ENCODE measurements around the gene PNRC2.

Gene PNRC2, protein sequence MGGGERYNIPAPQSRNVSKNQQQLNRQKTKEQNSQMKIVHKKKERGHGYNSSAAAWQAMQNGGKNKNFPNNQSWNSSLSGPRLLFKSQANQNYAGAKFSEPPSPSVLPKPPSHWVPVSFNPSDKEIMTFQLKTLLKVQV

DNA sequence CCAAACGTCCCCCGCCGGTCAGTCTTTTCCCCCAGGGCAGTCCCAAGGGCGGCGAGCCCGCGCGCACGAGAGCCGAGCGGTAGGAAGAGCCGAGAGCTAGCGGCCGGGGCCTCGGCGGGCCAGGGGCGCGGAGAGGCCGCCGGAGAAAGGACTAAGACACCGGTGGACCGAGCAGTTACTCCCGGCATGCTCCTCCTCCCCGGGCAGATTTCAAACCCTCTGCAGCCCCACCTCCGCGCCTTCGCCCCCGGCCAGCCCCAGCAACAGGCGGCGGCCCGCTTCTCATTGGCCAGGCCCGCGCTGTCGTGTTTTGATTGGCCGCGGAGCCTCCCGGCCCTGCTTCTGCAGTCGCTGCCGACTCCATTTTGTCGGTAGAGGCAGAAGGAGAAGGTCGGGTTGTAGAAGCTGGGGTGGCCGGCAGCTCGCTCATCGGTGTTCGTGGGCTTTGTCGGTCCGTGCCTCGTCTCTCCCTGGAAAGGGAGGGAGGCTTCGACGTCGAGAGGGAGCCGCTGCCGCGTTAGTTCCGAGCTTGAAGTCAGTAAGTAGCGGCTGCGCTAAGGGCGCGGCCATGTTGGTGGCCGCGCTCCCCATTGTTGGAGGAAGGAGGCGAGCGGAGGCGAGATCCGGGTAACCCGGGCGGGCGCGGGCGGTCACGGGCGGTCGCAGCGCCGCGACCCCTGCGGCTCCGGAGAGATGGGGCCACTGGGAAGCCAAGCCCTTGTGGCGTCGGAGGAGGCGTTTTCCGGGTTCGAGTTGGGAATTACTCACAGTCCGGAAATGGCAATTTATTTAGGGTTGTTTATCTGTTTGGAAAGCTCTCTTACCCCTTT is at the start of gene PNRC2:
TSS of gene PNRC2 (plus strand) at position 368 of the 830 bp plus-strand sequence. CDS start 1,630 bp downstream, outside the sequence.
- no peaks in the 10 kb centered on the region for H3K9me3 Mint-ChIP-seq
- ATAC-seq (peak; percentile 92), DNase-seq (ENCODE audit: low spot score in 2 of 2) (peak; percentile 90 to 97)
- H3K4me1 Mint-ChIP-seq = peaks cover 40% of the 10 kb centered on the region
- H3K36me3 Mint-ChIP-seq = peaks cover 67% of the 10 kb centered on the region
- H3K4me3 Mint-ChIP-seq = peak within 1 kb of the TSS; percentile 100
- H3K27ac Mint-ChIP-seq = peak within 1 kb of the TSS; percentile 100

DNA sequence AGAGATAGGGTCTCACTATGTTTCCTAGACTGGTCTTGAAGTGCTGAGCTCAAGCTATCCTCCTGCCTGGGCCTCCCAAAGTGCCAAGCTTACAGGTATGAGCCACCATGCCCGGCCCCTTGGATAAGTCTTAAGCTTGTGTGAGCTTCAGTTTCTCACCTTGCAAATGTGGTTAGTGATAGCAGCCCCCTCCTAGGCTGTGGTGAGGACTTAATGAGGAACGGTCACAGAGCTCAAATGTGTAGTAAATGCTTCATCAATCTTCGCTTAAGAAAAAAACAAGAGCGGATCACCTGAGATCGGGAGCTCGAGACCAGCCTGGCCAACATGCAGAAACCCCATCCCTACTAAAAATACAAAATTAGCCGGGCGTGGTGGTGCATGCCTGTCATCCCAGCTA is 49.5 kb upstream of the PNRC2 start:
- peaks cover 3% of the 10 kb centered on the region for H3K36me3 Mint-ChIP-seq
- peaks cover 68% of the 10 kb centered on the region for H3K4me1 Mint-ChIP-seq
- no peak for ATAC-seq
- no peak for DNase-seq (ENCODE audit: low spot score in 2 of 2)
- H3K27ac Mint-ChIP-seq = peak overlapping the region; percentile 23
- no peaks in the 10 kb centered on the region for H3K9me3 Mint-ChIP-seq
- peak overlapping the region; percentile 54 for H3K4me3 Mint-ChIP-seq

DNA sequence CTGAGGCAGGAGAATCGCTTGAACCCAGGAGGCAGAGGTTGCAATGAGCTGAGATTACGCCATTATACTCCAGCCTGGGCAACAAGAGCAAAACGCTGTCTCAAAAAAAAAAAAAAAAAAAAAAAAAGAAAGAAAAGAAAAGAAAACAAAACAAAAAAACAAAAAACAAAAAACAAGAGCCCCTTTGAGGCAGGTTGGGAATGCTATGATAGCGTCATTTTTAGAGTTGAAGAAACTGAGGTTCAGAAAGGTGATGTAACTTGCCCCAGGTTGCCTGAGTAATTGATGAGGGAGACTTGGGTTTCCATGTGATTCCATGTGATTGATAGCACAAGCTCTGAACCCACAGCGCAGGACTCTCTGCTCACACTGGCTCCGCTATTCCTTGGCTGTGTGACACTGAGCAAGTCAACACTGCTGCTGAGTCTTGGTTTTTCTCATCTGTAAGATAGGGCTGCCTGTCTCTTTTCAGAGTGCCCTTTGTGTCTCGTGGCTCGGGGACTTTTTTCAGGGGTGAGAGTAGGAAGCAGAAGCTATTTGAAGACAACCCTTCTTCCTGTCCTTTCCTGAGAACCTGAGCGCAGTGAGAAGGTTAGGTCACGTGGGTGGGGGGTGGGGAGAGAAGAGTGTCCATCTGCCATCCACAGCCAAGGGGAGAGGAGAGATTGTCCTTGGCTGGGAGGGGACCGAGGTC is 48.9 kb upstream of the PNRC2 start:
- Mint-ChIP-seq H3K4me1 (peaks cover 63% of the 10 kb centered on the region), H3K27ac (peak overlapping the region; percentile 63), H3K9me3 (no peaks in the 10 kb centered on the region), H3K4me3 (peak overlapping the region; percentile 54), H3K36me3 (no peaks in the 10 kb centered on the region)
- peak; percentile 42 for ATAC-seq
- DNase-seq (ENCODE audit: low spot score in 2 of 2) = no peak

DNA sequence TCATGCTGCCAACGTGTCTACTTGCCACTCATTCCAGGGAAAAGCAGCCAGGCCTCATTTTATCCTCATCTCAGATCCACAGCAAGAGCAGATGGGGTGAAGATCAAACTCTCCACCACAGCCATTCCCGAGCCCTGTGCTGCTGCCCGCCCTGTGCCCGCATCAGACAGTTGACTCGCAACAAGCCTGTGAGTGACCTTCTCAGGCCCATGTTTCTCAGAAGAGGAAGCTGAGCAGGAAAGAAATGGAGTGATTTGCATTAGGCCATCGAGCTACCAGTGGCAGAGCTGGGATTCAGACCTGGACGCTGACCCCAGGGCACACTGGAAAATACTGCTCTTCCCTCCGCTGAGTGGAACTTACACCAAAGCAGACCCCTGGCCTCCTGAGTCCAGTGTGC is 47.7 kb upstream of the PNRC2 start:
- Mint-ChIP-seq H3K36me3 (no peaks in the 10 kb centered on the region), H3K27ac (peak overlapping the region; percentile 63), H3K4me1 (peaks cover 62% of the 10 kb centered on the region), H3K9me3 (no peaks in the 10 kb centered on the region), H3K4me3 (peak overlapping the region; percentile 54)
- no peak for DNase-seq (ENCODE audit: low spot score in 2 of 2)
- no peak for ATAC-seq

DNA sequence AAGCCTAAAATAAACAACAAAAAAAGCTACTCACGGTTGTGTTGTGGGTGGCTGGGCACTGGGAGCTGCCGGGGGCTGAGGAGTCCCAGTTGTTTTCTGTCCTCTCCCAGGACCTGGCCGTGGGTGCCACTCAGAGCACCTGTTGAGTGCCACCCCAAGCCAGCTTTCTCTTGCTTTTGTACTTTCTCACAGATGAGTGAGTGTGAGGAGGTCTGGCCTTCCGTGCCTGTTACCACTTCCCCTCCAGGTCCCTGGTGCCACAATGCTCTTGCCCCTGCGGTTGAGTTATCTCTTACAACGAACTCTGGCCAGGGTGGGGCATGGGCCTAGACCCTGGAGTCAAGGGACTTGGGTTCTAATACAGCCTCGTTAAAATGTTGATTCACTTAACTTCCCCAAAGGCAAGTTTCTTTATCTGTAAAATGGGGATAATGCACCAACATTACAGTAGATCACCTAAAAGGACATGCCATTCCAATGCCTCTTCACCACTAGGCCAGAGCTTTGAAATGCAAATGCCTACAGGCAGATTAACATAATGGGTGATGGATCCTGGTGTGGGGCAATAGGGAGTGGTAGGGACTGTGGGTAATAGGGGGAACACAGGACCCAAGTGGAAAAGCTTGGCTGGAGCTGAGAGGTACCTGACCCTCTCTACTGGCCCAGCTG is 46.3 kb upstream of the PNRC2 start, which contains the start of gene CNR2:
TSS of gene CNR2 (minus strand) at position 151 of the 669 bp plus-strand sequence. CDS start 37,745 bp downstream, outside the sequence.
- Mint-ChIP-seq H3K36me3 (no peaks in the 10 kb centered on the region), H3K9me3 (no peaks in the 10 kb centered on the region), H3K27ac (peak within 1 kb of the TSS; percentile 63), H3K4me1 (peaks cover 64% of the 10 kb centered on the region), H3K4me3 (peak within 1 kb of the TSS; percentile 54)
- ATAC-seq (peak; percentile 46), DNase-seq (ENCODE audit: low spot score in 2 of 2) (no peak)

DNA sequence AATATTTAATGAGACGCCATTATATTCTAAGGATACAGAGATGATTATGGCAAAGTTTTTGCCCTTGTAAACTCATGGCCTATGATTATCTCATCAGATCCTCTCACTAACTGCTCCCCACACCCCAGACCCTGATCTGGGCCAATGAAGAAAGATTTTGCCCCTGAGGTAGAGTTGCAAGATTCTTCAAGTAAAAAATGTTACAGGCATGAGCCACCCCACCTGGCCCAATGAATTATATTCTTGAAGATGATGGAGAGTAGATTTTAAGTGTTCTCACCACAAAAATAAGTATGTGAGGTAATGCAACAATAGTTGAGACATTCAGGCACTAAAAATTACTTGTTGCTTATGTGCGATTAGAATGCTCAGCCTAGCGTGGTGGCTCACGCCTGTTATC is 44.7 kb upstream of the PNRC2 start:
- Mint-ChIP-seq H3K4me1 (peaks cover 49% of the 10 kb centered on the region), H3K36me3 (no peaks in the 10 kb centered on the region), H3K4me3 (no peak overlapping the region), H3K9me3 (no peaks in the 10 kb centered on the region), H3K27ac (no peak overlapping the region)
- no peak for DNase-seq (ENCODE audit: low spot score in 2 of 2)
- ATAC-seq = no peak

DNA sequence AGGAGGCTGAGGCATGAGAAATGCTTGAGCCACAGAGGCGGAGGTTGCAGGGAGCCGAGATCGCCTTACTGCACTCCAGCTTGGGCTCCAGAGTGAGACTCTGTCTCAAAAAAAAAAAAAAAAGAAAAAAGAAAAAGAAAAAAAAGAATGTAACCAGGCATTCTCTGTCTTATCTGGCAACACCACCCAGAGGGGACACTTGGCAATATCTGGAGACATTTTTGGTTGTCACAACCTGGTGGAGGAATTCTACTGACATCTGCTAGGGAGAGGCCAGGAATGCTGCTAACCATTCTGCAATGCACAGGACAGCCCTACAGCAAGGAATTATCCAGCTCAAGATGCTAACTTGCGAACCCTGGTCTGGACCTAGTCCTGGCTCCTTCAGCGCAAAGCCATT is 44.2 kb upstream of the PNRC2 start:
- H3K27ac Mint-ChIP-seq = no peak overlapping the region
- ATAC-seq (no peak), DNase-seq (ENCODE audit: low spot score in 2 of 2) (no peak)
- H3K4me3 Mint-ChIP-seq = no peak overlapping the region
- H3K9me3 Mint-ChIP-seq = no peaks in the 10 kb centered on the region
- peaks cover 44% of the 10 kb centered on the region for H3K4me1 Mint-ChIP-seq
- H3K36me3 Mint-ChIP-seq = no peaks in the 10 kb centered on the region

DNA sequence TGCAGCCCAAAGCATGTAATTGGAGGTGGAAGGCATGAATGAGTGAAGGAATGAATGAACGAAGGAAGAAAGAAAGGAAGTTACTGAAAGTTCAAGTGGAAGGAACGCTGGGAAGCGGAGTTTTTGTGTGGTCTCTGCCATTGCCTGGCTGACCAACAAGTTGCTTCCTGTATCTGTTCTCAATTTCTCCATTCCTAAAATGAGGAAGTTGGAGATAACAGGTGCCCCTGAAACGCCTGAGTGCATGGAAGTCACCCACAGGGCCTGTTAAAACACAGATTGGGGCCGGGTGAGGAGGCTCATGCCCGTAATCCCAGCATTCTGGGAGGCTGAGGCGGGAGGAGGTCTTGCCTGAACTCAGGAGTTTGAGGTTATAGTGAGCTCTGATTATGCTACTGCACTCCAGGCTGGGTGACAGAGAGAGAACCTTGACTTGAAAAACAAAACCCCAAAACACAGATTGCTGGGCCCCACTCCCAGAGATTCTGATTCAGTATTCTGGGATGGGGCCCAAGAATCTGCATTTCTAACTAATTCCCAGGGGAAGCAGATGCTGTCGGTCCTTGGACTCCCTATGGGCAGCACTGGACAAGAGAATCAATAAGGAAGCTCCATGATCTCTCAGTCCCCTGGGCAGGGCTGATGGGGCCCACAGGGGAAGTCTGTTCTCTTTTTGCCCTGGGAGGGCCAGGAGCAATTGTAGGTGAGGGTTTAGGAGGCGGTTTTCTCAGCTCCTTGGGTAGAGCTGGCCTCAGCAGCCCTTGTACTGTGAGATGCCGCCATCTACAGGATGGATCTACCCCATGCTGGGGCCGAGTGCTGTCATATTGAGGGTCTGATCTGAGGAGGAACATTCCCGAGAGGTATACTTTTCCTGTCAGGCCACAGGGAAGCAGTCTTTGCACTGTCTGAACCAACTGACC is 43.2 kb upstream of the PNRC2 start:
- ATAC-seq (peak; percentile 93), DNase-seq (ENCODE audit: low spot score in 2 of 2) (peak; percentile 36 to 74)
- Mint-ChIP-seq H3K4me1 (peaks cover 34% of the 10 kb centered on the region), H3K9me3 (no peaks in the 10 kb centered on the region), H3K36me3 (no peaks in the 10 kb centered on the region), H3K4me3 (no peak overlapping the region), H3K27ac (peak overlapping the region; percentile 13)

DNA sequence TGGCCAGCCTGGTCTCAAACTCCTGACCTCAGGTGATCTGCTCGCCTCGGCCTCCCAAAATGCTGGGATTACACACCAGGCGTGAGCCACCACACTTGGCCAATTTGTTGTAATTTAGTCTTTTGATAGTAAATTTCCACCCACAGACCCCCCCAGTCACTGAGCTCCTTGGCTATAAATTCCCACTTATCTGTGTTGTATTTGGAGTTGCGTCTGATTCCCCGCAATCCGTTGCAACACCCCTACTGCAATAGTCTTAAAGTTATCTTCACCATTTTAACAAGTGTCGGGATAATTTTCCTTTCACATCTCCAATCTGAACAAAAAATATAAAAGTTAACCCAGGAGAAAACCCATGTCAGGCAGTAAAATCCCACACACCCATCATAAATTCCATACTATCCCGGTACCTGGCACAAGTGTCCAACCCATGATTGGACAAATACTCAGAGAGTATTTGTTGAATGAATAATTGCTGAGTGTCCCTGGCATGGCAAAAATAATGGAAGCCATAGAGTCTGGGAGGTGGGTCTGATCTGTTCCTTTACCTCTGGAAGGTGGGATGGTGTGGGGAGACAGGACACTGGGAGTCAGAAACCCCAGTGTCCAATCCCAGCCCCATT is 37.2 kb upstream of the PNRC2 start:
- Mint-ChIP-seq H3K4me1 (no peaks in the 10 kb centered on the region), H3K4me3 (no peak overlapping the region), H3K9me3 (no peaks in the 10 kb centered on the region), H3K27ac (no peak overlapping the region), H3K36me3 (no peaks in the 10 kb centered on the region)
- DNase-seq (ENCODE audit: low spot score in 2 of 2) (no peak), ATAC-seq (no peak)

DNA sequence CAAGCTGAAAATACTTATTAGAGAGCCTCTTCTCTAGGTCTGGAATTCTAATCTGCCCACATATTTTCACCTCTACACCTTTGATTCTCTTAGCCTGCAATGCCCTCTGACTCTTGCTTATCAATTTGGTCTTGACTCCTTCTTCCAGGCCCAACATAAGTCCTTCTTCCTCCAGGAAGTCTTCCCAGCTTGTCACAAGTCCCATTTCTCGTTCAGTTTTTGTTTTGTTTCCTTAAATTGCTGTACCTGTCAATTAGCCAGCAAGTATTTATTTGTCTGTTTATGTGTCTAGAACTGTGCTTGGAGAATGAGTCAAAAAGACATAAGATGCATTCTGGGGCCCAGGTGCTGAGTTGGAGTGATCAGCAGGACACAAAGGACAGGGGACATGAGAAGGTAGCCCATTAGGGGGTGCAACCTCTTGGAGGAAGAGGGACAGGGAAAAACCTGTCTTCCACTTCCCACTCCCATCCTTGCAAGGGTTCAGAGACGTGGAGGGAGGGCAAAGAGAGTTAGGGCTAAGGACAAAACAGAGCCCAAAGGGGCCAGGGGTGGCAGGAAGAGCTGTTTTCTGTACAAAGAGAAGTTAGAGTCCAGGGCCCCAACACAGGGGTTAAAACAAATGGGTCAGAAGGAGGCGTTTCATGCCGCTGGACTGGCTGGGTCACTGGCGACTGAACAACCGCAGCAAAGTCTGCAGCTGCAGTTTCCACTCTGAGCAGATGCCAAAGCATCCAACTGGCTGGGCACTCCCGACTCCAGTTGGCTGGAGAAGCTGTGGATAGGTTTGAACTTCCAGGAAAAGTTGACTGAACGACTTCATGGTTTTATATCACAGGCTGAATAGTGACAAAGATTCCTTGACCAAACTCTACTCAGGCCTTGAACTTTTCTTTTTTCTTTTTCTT is 35.8 kb upstream of the PNRC2 start:
- Mint-ChIP-seq H3K9me3 (no peaks in the 10 kb centered on the region), H3K27ac (no peak overlapping the region), H3K4me3 (no peak overlapping the region), H3K36me3 (no peaks in the 10 kb centered on the region), H3K4me1 (no peaks in the 10 kb centered on the region)
- ATAC-seq (no peak), DNase-seq (ENCODE audit: low spot score in 2 of 2) (no peak)

DNA sequence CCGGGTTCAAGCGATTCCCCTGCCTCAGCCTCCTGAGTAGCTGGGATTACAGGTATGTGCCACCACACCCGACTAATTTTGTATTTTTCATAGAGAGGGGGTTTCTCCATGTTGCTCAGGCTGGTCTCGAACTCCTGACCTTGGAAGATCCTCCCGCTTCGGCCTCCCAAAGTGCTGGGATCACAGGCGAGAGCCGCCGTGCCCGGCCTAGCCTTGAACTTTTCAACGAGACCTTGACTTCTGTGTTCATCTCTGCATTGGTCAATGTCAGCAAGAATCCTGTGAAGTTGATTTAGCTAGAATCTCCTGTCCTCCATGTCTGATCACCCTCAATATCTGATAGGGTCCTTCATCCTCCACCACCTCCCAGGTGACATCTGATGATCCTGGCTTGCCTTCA is 35.0 kb upstream of the PNRC2 start:
- no peak for ATAC-seq
- no peak overlapping the region for H3K4me3 Mint-ChIP-seq

DNA sequence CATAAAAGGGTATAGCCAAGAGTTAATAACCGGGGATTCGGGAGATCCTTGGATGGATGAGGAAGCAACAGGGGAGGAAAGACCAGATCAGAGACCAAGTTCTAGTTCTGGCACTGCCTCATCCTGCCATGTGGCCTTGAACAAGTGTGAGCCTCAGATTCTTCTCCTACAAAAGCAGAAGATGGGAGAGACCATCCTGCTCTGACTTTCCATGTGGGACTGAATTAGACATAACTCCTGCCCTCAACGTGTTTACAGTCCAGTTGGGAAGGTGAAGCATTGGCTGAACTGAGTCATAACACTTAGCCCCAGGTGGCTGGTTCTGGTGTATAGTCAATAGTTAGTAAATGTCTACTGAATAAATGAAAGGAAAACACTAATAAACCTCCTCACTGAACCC is 34.3 kb upstream of the PNRC2 start:
- Mint-ChIP-seq H3K4me1 (no peaks in the 10 kb centered on the region), H3K27ac (no peak overlapping the region), H3K4me3 (no peak overlapping the region), H3K36me3 (no peaks in the 10 kb centered on the region), H3K9me3 (no peaks in the 10 kb centered on the region)
- ATAC-seq = no peak
- DNase-seq (ENCODE audit: low spot score in 2 of 2) = no peak

More for the DNA sequence above, 35.0 kb upstream of the PNRC2 start:
- H3K36me3 Mint-ChIP-seq = no peaks in the 10 kb centered on the region
- H3K27ac Mint-ChIP-seq = no peak overlapping the region
- H3K9me3 Mint-ChIP-seq = no peaks in the 10 kb centered on the region
- DNase-seq (ENCODE audit: low spot score in 2 of 2) = no peak
- no peaks in the 10 kb centered on the region for H3K4me1 Mint-ChIP-seq

DNA sequence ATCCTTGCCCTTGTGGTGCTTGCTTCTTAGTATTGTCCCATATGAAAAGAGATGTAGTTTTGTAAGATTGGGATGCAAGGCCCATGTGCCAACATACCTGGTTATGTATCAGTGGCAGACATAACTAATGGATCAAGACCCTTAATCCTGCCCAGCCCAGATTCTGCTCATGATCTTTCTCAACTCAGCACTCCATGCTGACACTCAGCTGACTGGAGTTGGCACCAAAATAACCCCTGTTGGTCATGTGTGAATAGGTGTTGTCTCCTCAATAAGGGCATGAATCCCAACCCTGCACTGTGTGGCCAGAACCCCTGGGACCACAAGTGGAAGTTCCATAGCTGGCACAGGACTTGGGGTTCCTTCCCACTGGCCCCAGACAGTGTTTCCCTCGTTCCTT is 32.5 kb upstream of the PNRC2 start:
- no peak for ATAC-seq
- no peaks in the 10 kb centered on the region for H3K9me3 Mint-ChIP-seq
- DNase-seq (ENCODE audit: low spot score in 2 of 2) = no peak
- no peaks in the 10 kb centered on the region for H3K36me3 Mint-ChIP-seq
- no peaks in the 10 kb centered on the region for H3K4me1 Mint-ChIP-seq
- H3K27ac Mint-ChIP-seq = no peak overlapping the region
- no peak overlapping the region for H3K4me3 Mint-ChIP-seq
